Central memory CD8-positive, alpha-beta T cell (primary cell): Measurements from ENCODE around the gene CENPB.
A peak's percentile ranks its signal among the peaks of the same experiment; 100 is the strongest.
"Not testable (repeated sequence)": the region's sequence is repeated elsewhere in the genome, so short reads cannot be mapped to it uniquely, and the experiment has no call there.

Experiments
- ATAC-seq: fragments of 150-1000 bp; cut with Tn5 transposase; replicated peaks from 2 replicates; pipeline ENCODE4 v1.10.0; 2022; ENCODE audit warnings: mild to moderate bottlenecking, moderate FRiP score, moderate number of reproducible peaks; ENCODE audit not compliant: poor library complexity, severe bottlenecking; ENCODE audit errors: extremely low read depth
- DNase-seq, 2 donors: peaks; one replicate each; pipeline ENCODE4 v3.0.0; 2021; ENCODE audit warnings: low spot score in 2 of 2
- H3K27ac Mint-ChIP-seq: one replicate; pipeline ENCODE4 v1.8.0; 2022; ENCODE audit warnings: low read depth, mild to moderate bottlenecking, moderate library complexity, mixed read lengths
- H3K27me3 Mint-ChIP-seq: one replicate; pipeline ENCODE4 v1.8.0; 2022; ENCODE audit warnings: mixed read lengths
- H3K36me3 Mint-ChIP-seq: one replicate; pipeline ENCODE4 v1.8.0; 2022; ENCODE audit warnings: mild to moderate bottlenecking, moderate library complexity, mixed read lengths; ENCODE audit not compliant: insufficient read depth
- H3K4me1 Mint-ChIP-seq: one replicate; pipeline ENCODE4 v1.8.0; 2022; ENCODE audit warnings: mixed read lengths
- H3K4me3 Mint-ChIP-seq: one replicate; pipeline ENCODE4 v1.8.0; 2022; ENCODE audit warnings: mild to moderate bottlenecking, moderate library complexity, mixed read lengths
- H3K9me3 Mint-ChIP-seq: one replicate; pipeline ENCODE4 v1.8.0; 2022; ENCODE audit warnings: mixed read lengths

CENPB gene, protein sequence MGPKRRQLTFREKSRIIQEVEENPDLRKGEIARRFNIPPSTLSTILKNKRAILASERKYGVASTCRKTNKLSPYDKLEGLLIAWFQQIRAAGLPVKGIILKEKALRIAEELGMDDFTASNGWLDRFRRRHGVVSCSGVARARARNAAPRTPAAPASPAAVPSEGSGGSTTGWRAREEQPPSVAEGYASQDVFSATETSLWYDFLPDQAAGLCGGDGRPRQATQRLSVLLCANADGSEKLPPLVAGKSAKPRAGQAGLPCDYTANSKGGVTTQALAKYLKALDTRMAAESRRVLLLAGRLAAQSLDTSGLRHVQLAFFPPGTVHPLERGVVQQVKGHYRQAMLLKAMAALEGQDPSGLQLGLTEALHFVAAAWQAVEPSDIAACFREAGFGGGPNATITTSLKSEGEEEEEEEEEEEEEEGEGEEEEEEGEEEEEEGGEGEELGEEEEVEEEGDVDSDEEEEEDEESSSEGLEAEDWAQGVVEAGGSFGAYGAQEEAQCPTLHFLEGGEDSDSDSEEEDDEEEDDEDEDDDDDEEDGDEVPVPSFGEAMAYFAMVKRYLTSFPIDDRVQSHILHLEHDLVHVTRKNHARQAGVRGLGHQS

DNA sequence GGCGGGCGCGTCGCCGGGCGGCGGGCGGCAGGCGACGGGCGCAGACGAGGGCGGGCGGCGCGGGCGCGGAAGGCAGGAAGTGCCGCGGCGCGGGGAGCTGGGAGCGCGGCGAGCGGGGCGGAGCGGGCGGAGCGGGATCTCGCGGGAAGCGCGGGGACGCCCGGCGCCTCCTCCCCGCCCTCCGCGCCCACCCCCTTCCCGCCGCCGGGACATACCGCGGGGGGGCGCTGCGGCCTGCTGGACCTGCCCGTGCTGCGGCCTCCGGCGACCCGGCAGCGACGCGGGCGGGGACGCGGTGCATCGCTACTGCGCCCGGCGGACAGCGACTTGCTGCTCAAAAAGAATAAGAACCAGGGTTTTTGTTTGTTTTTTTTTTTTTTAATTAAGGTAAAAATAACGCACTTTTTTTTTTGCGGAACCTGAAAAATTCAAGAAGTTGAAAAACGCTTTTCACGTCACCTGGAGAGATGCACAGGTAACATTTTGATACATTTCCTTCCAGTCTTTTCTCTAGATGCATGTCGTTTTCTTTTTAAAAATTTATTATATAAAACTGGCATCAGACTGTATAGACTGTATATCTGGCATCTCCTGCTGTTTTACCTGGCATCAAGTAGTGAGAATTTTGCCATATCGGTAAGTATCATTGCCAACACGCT lies at the start of gene CENPB:
Gene CENPB (minus strand): TSS at position 76 of the 659 bp plus-strand sequence. CDS start 257 bp downstream, outside the sequence.
- peak; percentile 88 for ATAC-seq
- no peaks in the 10 kb centered on the region for H3K9me3 Mint-ChIP-seq
- DNase-seq: peak; percentile 78 to 88
- peak within 1 kb of the TSS; percentile 13 for H3K27ac Mint-ChIP-seq
- peaks cover 37% of the 10 kb centered on the region for H3K4me1 Mint-ChIP-seq
- H3K27me3 Mint-ChIP-seq: no peaks in the 10 kb centered on the region
- H3K36me3 Mint-ChIP-seq: peaks cover 5% of the 10 kb centered on the region
- H3K4me3 Mint-ChIP-seq: peak within 1 kb of the TSS; percentile 74

DNA sequence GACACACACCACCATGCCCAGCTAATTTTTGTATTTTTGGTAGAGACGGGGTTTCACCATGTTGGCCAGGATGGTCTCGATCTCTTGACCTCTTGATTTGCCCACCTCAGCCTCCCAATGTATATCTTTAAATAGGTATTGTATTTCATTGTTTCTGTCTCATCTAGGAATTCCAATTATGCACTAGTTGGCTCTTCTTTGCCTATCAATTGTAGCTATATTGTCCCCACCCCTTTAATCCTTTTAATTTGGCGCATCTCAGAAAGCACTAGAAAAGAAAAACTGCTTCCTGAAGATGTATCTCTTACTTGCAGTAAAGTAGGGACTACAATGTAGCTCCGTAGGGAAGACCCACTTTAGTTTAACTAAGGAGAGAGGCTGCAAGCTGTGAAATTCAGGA lies 49.6 kb upstream of the CENPB start:
- H3K27me3 Mint-ChIP-seq: no peaks in the 10 kb centered on the region
- H3K36me3 Mint-ChIP-seq: no peaks in the 10 kb centered on the region
- no peaks in the 10 kb centered on the region for H3K4me1 Mint-ChIP-seq
- ATAC-seq: no peak
- H3K27ac Mint-ChIP-seq: no peak overlapping the region
- H3K4me3 Mint-ChIP-seq: no peak overlapping the region
- H3K9me3 Mint-ChIP-seq: no peaks in the 10 kb centered on the region
- DNase-seq: no peak

DNA sequence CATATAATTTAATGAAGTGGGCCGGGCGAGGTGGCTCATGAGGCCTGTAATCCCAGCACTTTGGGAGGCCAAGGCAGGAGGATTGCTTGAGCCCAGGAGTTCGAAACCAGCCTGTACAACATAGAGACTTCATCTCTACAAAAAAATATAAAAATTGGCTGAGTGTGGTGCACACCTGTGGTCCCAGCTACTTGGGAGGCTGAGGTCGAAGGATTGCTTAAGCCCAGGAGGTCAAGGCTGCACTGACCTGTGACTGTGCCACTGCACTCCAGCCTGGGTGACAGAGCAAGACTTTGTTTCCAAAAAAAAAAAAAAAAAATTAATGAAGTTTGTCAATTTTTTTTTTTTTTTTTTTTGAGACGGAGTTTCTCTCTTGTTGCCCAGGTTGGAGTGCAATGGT lies 43.4 kb upstream of the CENPB start:
- H3K27ac Mint-ChIP-seq, H3K4me1 Mint-ChIP-seq, H3K4me3 Mint-ChIP-seq, H3K36me3 Mint-ChIP-seq, ATAC-seq, H3K27me3 Mint-ChIP-seq, H3K9me3 Mint-ChIP-seq, DNase-seq: not testable (repeated sequence)

DNA sequence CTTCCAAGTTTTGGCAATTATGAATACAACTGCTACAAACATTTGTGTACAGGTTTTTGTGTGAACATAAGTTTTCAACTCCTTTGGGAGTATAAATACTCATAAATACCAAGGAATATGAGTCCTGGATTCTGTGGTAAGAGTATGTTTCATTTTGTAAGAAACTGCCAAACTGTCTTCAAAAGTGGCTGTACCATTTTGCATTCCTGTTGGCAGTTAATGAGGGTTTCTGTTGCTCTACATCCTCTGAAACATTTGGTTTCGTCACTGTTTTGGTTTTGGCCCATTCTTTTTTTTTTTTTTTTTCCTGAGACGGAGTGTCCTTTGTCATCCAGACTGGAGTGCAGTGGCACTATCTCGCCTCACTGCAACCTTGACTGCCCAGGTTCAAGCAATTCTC lies 42.3 kb upstream of the CENPB start:
- no peak overlapping the region for H3K27ac Mint-ChIP-seq
- ATAC-seq (no peak), DNase-seq (no peak)
- H3K4me3 Mint-ChIP-seq: no peak overlapping the region
- H3K4me1 Mint-ChIP-seq: no peaks in the 10 kb centered on the region
- peaks cover 11% of the 10 kb centered on the region for H3K36me3 Mint-ChIP-seq
- H3K9me3 Mint-ChIP-seq: no peaks in the 10 kb centered on the region
- H3K27me3 Mint-ChIP-seq: no peaks in the 10 kb centered on the region

DNA sequence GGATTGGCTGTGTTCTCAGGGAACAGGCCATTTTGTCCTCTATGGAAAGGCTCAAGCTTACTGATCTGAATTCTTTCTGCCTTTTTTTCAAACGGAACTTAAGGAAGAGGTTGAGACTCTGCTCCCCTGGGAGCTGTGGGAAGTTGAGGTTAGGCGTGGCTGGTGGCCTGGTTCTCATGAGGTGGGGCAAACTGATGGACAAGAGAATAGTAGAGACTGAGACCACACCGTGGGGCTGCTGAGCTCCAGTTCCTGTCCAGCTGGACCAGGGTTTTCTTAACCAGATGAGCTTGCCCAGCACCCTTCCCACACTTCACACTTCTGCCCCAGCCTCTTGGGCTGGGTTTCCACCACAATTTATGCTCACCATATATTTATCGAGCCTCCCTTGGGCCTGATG lies 39.9 kb upstream of the CENPB start:
- ATAC-seq (no peak), DNase-seq (no peak)
- Mint-ChIP-seq H3K27me3 (no peaks in the 10 kb centered on the region), H3K4me3 (no peak overlapping the region), H3K4me1 (peaks cover 8% of the 10 kb centered on the region), H3K9me3 (no peaks in the 10 kb centered on the region), H3K36me3 (peaks cover 11% of the 10 kb centered on the region), H3K27ac (peak overlapping the region; percentile 55)

DNA sequence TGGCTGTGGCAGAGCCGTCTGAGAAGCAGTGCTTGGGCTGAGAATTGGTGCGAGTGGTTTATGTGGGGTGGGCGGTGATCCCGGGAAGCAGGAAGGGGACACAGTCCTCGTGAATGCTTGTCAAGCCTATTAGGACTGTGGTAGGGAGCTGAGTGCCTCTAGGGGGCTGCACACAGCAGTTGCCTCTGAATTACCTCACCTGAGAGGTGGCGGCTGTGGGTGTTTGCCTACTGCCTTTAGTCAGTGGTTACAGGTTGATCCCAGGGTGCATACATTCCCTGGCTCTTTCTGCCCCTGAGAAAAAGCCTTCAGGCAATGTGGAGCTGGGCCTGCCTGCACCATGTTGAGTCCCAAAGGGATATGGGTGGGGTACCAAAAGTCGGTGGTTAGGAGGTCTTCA lies 39.0 kb upstream of the CENPB start:
- Mint-ChIP-seq H3K27ac (no peak overlapping the region), H3K27me3 (no peaks in the 10 kb centered on the region), H3K9me3 (no peaks in the 10 kb centered on the region), H3K4me3 (no peak overlapping the region), H3K4me1 (peaks cover 15% of the 10 kb centered on the region), H3K36me3 (peaks cover 17% of the 10 kb centered on the region)
- no peak for DNase-seq
- no peak for ATAC-seq

DNA sequence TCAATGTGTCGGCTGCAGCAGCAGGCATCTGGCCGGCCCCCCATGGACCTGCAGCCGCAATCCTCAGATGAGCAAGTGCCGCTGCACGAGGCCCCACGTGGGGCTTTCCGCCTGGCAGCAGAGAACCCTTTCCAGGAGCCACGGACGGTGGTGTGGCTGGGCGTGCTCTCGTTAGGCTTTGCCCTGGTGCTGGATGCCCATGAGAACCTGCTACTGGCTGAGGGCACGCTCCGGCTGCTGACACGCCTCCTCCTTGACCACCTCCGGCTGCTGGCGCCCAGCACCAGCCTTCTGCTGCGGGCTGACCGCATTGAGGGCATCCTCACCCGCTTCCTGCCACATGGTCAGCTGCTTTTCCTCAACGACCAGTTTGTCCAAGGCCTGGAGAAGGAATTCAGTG lies 37.3 kb upstream of the CENPB start:
- no peak overlapping the region for H3K4me3 Mint-ChIP-seq

DNA sequence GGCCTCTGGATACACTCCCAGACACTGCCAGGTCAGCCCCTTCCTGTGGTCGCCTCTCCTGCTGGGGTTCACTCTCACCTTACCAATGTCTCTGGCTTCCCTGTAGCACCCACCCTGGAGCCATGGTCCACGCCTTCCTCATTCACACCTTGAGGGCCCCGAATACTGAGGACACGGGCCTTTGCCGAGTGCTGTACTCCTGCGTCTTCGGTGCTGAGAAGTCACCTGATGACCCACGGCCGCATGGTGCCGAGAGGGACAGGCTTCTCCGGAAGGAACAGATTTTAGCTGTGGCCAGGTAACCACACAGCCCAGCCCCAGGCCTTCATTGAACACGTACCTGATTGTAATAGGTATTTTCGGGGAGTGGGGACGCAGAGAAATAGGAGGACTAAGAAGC lies 35.5 kb upstream of the CENPB start:
- DNase-seq: no peak
- H3K27ac Mint-ChIP-seq: peak overlapping the region; percentile 98

More for the DNA sequence above, 37.3 kb upstream of the CENPB start:
- Mint-ChIP-seq H3K27ac (no peak overlapping the region), H3K27me3 (no peaks in the 10 kb centered on the region), H3K36me3 (peaks cover 18% of the 10 kb centered on the region), H3K4me1 (peaks cover 19% of the 10 kb centered on the region), H3K9me3 (no peaks in the 10 kb centered on the region)
- ATAC-seq (no peak), DNase-seq (no peak)

DNA sequence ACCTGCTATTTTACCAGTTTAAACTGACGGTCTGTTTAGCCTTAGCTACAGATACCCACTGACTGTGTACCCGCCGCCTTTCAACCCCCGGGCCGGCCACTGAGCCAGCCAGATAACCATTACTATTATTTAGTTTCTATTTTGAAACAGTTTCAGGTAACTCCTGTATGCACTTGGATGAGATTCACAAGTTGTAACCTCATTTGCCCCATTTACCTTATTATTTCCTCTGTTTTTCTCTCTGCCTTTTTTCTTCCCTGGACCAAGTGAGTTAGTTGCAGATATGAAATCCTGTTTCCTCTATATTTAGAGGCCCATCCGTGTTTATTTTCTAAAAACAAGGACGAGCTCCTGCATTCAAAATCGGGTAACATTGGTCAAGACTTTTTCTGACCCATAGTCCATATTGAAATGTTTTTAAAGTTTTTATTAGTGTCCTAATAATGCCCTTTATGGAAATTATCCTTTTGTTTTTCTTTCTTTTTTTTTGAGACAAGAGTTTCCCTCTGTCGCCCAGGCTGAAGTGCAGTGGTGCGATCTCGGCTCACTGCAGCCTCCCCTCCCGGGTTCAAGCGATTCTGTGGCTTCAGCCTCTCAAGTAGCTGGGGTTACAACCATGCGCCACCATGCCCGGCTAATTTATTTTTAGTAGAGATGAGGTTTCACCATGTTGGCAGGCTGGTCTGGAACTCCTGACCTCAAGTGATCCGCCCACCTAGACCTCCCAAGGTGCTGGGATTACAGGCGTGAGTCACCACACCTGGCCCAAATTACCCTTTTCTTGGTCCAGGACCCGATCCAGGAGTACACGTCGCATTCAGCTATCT lies 34.6 kb upstream of the CENPB start:
- Mint-ChIP-seq H3K27me3 (no peaks in the 10 kb centered on the region), H3K27ac (peak overlapping the region; percentile 98), H3K9me3 (no peaks in the 10 kb centered on the region), H3K36me3 (peaks cover 17% of the 10 kb centered on the region), H3K4me3 (peak overlapping the region; percentile 84), H3K4me1 (peaks cover 38% of the 10 kb centered on the region)
- ATAC-seq: no peak
- DNase-seq: no peak

More for the DNA sequence above, 35.5 kb upstream of the CENPB start:
- peaks cover 29% of the 10 kb centered on the region for H3K4me1 Mint-ChIP-seq
- peak overlapping the region; percentile 84 for H3K4me3 Mint-ChIP-seq
- H3K27me3 Mint-ChIP-seq: no peaks in the 10 kb centered on the region
- no peaks in the 10 kb centered on the region for H3K9me3 Mint-ChIP-seq
- peaks cover 18% of the 10 kb centered on the region for H3K36me3 Mint-ChIP-seq
- no peak for ATAC-seq

DNA sequence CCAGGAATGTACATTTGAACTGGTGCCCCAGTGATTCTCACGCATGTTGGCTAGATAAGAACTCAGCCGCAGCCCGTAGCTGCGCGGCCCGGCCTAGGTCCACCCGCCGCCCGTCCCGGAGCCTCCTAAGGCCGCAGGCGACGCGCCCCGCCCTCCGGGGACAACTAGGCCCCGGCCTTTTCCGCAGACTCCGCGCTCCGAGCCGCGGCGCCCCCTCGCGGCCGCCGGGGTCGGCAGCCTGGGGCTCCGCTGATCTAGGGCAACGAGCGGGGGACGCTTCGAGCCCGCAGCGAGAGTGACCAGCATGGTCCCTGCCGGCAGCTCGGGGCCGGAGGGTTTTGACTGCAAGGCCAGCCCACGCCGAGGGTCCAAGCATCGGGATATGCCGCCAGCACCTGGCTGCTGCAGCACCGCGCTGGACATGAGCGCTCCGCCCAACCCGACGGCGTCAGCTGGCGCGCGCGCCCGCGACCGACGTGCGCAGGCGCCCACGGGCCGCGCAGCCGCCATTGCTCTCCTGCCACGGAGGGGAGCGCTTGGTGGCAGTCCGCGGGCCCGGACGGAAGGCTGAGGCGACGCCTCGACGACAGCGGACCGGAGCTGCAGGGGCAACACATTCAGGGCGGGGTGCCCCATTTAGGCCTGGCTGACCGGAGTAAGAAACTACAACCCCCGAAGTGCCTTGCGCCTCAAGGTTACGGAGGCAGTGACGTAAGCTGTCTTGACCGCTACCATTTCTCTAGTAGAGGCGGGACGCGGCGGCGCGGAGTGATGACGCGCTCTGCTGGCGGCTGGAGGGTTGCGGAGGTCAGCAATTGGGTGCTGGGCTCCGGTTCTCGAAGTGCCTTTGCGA lies 33.7 kb upstream of the CENPB start, which contains the start of gene AP5S1:
Gene AP5S1 (plus strand): TSS at position 500 of the 853 bp plus-strand sequence. CDS start 1,571 bp downstream, outside the sequence.
- ATAC-seq (peak; percentile 78), DNase-seq (peak; percentile 90 to 91)
- peak within 1 kb of the TSS; percentile 84 for H3K4me3 Mint-ChIP-seq
- no peaks in the 10 kb centered on the region for H3K27me3 Mint-ChIP-seq
- peaks cover 17% of the 10 kb centered on the region for H3K36me3 Mint-ChIP-seq
- H3K9me3 Mint-ChIP-seq: no peaks in the 10 kb centered on the region
- H3K4me1 Mint-ChIP-seq: peaks cover 46% of the 10 kb centered on the region
- H3K27ac Mint-ChIP-seq: peak within 1 kb of the TSS; percentile 98

DNA sequence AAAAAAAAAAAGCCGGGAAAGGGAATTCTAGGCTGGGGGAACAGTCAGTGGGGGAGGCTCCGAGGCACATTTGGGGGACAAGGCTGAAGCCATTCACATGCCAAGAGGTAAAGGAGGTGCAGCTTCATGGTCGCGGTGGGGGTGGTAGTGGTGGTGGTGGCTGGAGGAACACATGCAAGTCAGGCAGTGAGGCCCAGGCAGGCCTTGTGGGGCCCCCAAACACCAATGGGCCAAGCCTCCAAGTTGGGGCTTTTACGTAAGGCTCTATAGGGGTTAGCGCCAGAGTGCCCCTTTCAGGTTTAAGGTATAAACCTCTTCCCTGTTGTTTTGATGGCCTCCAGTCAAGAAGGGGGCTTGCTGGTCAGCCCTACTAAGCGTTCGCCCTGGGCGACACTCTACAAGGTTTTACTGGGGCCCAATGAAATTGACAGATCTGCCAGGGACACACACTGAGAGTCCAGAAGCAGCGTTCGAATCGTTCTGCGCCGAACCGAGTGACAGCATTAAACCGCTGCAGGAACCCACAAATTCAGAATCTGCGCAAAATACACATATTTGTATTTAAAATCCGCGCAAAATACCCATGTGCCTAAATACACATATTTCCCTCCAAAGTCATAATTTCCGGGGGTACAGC lies 33.0 kb upstream of the CENPB start:
- no peak for ATAC-seq
- Mint-ChIP-seq H3K27ac (peak overlapping the region; percentile 98), H3K27me3 (no peaks in the 10 kb centered on the region), H3K4me3 (peak overlapping the region; percentile 84), H3K36me3 (peaks cover 14% of the 10 kb centered on the region), H3K9me3 (no peaks in the 10 kb centered on the region), H3K4me1 (peaks cover 49% of the 10 kb centered on the region)
- DNase-seq: no peak
